ENCODE measurements around the gene TRAPPC3.

The TRAPPC3 gene

GRCh38 chr1:36088265-36088576 lies 61.1 kb downstream of the TRAPPC3 start:
- no peak for TF ChIP-seq CTCF (IDR thresholded peaks at IDR 0.05; ENCODE audit: insufficient read depth, low read length, poor library complexity, severe bottlenecking)
- no peak for DNase-seq (ENCODE audit: extremely low read depth, insufficient read length)
- Histone ChIP-seq H3K36me3 (ENCODE audit: control insufficient read depth, insufficient read depth, low read length) (peaks cover 18% of the 10 kb centered on the region), H3K27me3 (replicated peaks; ENCODE audit: control insufficient read depth, insufficient read depth, low read length) (no peaks in the 10 kb centered on the region), H3K4me3 (replicated peaks; ENCODE audit: low read depth, low read length) (peak overlapping the region; percentile 95)

- no peak for DNase-seq (ENCODE audit: extremely low read depth, insufficient read length)
Measured at GRCh38 chr1:36087233-36088123, 61.8 kb downstream of the TRAPPC3 start.

More at GRCh38 chr1:36087233-36088123, 61.8 kb downstream of the TRAPPC3 start:
- peaks cover 11% of the 10 kb centered on the region for H3K36me3 ChIP-seq (ENCODE audit: control insufficient read depth, insufficient read depth, low read length)
- TF ChIP-seq CTCF (IDR thresholded peaks at IDR 0.05; ENCODE audit: insufficient read depth, low read length, poor library complexity, severe bottlenecking), result no peak
- no peak overlapping the region for H3K4me3 ChIP-seq (replicated peaks; ENCODE audit: low read depth, low read length)
- no peaks in the 10 kb centered on the region for H3K27me3 ChIP-seq (replicated peaks; ENCODE audit: control insufficient read depth, insufficient read depth, low read length)
